Activated T-cell treated with anti-CD3 and anti-CD28 coated beads, Interleukin-2, amount 50 U/mL, for 24 hours (primary cell): ENCODE results near the gene GPRIN3.
"Not testable (repeated sequence)": the region's sequence is repeated elsewhere in the genome, so short reads cannot be mapped to it uniquely, and the experiment has no call there.

ENCODE experiments used
- DNase-seq: peaks from one replicate; pipeline ENCODE4 v3.0.0-alpha.2; 2020
- H3K27ac Mint-ChIP-seq: 2 replicates; pipeline ENCODE4 v1.8.0; 2020; ENCODE audit warnings: mild to moderate bottlenecking, mixed read lengths
- H3K27me3 Mint-ChIP-seq: 2 replicates; pipeline ENCODE4 v1.8.0; 2020; ENCODE audit warnings: mixed read lengths
- H3K36me3 Mint-ChIP-seq: 2 replicates; pipeline ENCODE4 v1.8.0; 2020; ENCODE audit warnings: low read depth, mixed read lengths
- H3K4me1 Mint-ChIP-seq: 2 replicates; pipeline ENCODE4 v1.8.0; 2020; ENCODE audit warnings: low read depth, mixed read lengths
- H3K4me3 Mint-ChIP-seq: 2 replicates; pipeline ENCODE4 v1.8.0; 2020; ENCODE audit warnings: mild to moderate bottlenecking, moderate library complexity, mixed read lengths
- H3K9me3 Mint-ChIP-seq: 2 replicates; pipeline ENCODE4 v1.8.0; 2020; ENCODE audit warnings: mixed read lengths

The GPRIN3 gene

DNA sequence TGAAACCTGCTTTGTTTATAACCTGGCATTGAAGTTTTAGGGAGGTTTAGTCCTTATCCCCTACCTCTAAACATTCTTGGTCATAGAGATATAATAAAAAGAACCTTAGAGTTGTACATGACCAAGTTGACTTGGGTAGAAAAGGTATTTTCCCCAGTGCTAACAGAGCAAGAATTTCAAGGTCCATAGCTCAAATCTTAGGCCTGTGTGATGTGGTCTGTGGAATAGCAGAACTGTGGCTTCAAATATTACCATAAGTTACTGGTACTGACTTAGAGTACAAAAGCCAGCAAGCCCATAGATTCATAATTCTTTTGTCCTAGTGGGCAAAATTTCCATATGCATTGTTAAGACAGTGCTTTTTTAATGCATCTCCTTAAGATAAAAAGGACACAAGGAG is 91.2 kb downstream of the GPRIN3 start:
- no peaks in the 10 kb centered on the region for H3K9me3 Mint-ChIP-seq
- DNase-seq: no peak
- H3K27ac Mint-ChIP-seq: no peak overlapping the region
- no peaks in the 10 kb centered on the region for H3K4me1 Mint-ChIP-seq
- H3K36me3 Mint-ChIP-seq: no peaks in the 10 kb centered on the region
- no peak overlapping the region for H3K4me3 Mint-ChIP-seq
- peaks cover 3% of the 10 kb centered on the region for H3K27me3 Mint-ChIP-seq

DNA sequence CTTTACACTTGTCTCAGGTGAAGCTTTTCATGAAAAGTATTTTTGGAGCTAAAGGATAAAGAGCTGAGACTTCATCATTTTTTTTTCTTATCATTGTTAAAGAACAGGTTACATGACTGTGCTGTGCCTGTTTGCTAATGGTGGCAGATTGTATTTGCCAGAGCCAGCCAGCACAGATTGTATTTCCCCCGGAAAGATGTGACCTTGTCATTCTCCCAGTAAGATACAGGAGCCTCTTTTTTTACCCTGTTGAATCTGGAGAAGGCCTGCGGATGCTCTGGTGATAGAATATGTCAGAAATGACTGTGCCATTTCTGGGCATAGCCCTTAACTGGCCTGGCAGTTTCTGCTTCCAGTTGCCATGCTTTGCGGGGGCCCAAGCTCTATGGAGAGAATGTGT is 91.9 kb downstream of the GPRIN3 start:
- Mint-ChIP-seq H3K4me3 (no peak overlapping the region), H3K9me3 (no peaks in the 10 kb centered on the region), H3K27ac (no peak overlapping the region), H3K36me3 (no peaks in the 10 kb centered on the region), H3K4me1 (no peaks in the 10 kb centered on the region), H3K27me3 (peaks cover 3% of the 10 kb centered on the region)
- no peak for DNase-seq

DNA sequence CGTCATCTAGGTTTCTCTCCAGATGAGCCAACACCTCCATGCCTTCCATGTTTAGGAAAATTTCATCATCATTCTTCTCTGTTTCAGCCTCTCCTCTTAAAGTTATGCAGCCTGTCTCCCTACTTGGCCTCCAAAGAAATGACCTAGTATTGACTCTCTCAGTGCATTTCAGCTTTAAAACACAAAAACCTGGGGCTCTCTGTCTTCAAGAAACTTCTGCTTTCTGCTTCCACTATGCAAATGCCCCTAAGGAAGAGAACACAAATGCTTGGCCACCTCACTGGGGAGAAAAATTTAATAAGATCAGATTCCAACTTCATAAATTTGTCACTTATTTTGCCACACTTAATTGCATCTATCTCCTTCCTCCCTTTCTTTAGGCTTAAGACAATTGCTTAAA is 93.3 kb downstream of the GPRIN3 start:
- H3K9me3 Mint-ChIP-seq: peaks cover 5% of the 10 kb centered on the region
- DNase-seq: no peak
- no peak overlapping the region for H3K4me3 Mint-ChIP-seq
- H3K27me3 Mint-ChIP-seq: peaks cover 3% of the 10 kb centered on the region
- no peaks in the 10 kb centered on the region for H3K4me1 Mint-ChIP-seq
- H3K36me3 Mint-ChIP-seq: no peaks in the 10 kb centered on the region
- H3K27ac Mint-ChIP-seq: no peak overlapping the region

DNA sequence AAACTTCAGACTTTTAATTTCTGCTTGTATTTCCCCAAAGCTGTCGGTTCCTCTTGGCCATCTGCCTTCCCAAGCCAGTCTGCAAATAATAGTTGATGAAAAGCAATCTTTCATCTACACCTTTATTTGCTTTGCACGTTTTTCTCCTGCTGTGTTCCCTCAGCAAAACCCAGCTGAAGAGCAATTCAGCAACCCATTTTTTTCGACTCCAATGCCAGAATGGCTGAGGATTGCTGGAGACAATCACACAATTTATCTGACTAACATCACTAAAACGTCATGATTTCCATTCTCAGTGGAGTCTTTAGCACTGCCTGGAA is 94.3 kb downstream of the GPRIN3 start:
- Mint-ChIP-seq H3K27ac (no peak overlapping the region), H3K4me1 (no peaks in the 10 kb centered on the region)

DNA sequence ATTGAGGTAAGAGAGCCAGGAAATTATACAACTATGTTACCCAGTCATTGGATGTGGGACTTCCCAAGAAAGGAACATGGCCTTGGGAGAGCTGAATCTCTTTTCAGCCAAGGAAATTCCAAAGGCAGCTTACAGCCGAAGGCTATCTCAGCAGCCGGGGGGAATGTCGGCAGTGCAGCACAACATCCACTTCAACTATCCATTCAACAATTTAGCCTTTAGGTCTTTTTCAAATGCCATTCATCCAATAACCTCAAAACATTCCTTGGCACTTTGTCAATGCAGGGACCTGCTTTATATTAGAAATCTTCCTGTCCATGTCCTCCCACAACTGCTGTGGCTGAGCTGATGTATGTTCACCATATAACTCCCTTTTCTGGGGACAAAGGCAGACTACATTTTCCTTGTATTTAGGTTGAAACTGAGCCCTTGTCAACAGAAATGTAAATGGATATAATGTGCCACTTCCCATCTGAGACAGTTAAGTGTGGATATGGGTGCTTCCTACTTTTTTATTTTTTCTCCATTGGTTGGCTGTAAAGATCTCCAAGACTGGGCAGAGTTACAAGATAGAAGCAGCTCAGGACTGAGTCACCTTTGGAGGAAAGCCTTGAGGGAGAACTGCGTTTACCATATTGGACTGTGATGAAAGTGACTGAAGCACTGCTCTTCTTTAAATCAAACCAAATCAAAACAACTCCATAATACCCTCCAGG is 94.8 kb downstream of the GPRIN3 start:
- Mint-ChIP-seq H3K9me3 (peaks cover 5% of the 10 kb centered on the region), H3K27me3 (peaks cover 3% of the 10 kb centered on the region), H3K4me3 (no peak overlapping the region), H3K27ac (no peak overlapping the region), H3K4me1 (no peaks in the 10 kb centered on the region), H3K36me3 (no peaks in the 10 kb centered on the region)
- DNase-seq: no peak

More for the DNA sequence above, 94.3 kb downstream of the GPRIN3 start:
- H3K27me3 Mint-ChIP-seq: peaks cover 3% of the 10 kb centered on the region
- H3K36me3 Mint-ChIP-seq: no peaks in the 10 kb centered on the region
- DNase-seq: no peak
- peaks cover 5% of the 10 kb centered on the region for H3K9me3 Mint-ChIP-seq
- no peak overlapping the region for H3K4me3 Mint-ChIP-seq

DNA sequence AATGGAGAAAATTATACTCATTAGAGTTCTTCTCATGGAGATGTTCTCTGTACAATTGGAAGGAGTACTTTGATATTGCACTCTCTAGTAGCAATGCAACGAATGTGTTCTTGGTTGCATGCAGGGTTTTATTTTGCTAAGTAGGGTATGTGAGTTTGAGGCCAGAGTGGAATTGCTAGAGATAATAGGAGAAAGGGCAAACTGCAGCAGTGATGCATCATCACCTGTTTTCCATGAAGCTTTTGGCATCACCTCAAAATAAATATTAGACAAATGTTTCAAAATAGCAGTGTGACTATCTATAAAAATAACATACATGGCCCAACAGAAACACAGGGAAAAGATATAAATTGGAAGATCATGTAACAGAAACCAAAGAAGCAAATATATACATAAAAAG is 103.0 kb downstream of the GPRIN3 start:
- no peak overlapping the region for H3K4me3 Mint-ChIP-seq
- DNase-seq: no peak
- no peaks in the 10 kb centered on the region for H3K9me3 Mint-ChIP-seq
- no peaks in the 10 kb centered on the region for H3K36me3 Mint-ChIP-seq
- no peaks in the 10 kb centered on the region for H3K27me3 Mint-ChIP-seq
- no peaks in the 10 kb centered on the region for H3K4me1 Mint-ChIP-seq
- H3K27ac Mint-ChIP-seq: no peak overlapping the region

DNA sequence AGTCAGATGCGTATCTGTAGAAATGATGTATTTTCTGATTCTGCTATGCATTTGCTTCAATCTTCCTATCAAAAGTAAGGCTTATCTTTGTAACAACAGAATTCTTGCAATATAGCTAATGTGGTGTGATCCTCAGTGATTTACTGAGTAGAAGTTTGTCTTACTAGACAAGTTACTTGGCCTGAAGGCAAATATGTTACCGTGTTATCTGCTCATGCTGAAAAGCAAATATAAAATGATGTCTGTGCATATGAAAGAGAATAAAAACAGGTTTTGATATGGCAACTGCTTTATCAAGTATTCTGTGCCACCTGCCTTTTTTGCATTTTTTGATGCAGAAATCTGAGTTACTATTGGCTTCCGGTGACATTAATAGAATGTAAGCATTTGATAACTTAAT is 103.7 kb downstream of the GPRIN3 start:
- Mint-ChIP-seq H3K27me3 (no peaks in the 10 kb centered on the region), H3K4me1 (no peaks in the 10 kb centered on the region), H3K36me3 (no peaks in the 10 kb centered on the region), H3K27ac (no peak overlapping the region), H3K9me3 (no peaks in the 10 kb centered on the region), H3K4me3 (no peak overlapping the region)
- DNase-seq: no peak

DNA sequence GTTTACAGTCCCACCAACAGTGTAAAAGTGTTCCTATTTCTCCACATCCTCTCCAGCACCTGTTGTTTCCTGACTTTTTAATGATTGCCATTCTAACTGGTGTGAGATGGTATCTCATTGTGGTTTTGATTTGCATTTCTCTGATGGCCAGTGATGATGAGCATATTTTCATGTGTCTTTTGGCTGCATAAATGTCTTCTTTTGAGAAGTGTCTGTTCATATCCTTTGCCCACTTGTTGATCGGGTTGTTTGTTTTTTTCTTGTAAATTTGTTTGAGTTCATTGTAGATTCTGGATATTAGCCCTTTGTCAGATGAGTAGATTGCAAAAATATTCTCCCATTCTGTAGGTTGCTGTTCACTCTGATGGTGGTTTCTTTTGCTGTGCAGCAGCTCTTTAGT is 108.2 kb downstream of the GPRIN3 start:
- not testable (repeated sequence) for H3K27ac Mint-ChIP-seq, H3K4me1 Mint-ChIP-seq, H3K27me3 Mint-ChIP-seq, DNase-seq, H3K9me3 Mint-ChIP-seq, H3K36me3 Mint-ChIP-seq, H3K4me3 Mint-ChIP-seq

DNA sequence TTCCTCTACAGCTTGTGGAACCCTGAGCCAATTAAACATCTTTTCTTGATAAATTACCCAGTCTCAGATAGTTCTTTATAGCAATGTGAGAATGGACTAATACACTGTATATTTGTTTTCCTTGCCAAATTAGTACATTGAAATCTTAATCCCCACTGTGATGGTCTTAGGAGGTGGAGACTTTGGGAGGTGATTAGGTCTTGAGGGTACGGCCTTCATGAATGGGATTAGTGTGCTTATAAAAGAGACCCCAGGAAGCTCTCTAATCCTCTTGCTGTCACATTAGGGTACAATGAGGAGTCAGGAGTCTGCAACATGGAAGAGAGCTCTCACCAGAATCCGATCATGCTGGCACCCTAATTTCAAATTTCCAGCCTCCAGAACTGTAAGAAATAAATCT is 109.7 kb downstream of the GPRIN3 start:
- no peaks in the 10 kb centered on the region for H3K9me3 Mint-ChIP-seq
- no peak for DNase-seq
- no peaks in the 10 kb centered on the region for H3K36me3 Mint-ChIP-seq
- no peak overlapping the region for H3K27ac Mint-ChIP-seq
- H3K27me3 Mint-ChIP-seq: no peaks in the 10 kb centered on the region
- H3K4me3 Mint-ChIP-seq: no peak overlapping the region
- no peaks in the 10 kb centered on the region for H3K4me1 Mint-ChIP-seq

DNA sequence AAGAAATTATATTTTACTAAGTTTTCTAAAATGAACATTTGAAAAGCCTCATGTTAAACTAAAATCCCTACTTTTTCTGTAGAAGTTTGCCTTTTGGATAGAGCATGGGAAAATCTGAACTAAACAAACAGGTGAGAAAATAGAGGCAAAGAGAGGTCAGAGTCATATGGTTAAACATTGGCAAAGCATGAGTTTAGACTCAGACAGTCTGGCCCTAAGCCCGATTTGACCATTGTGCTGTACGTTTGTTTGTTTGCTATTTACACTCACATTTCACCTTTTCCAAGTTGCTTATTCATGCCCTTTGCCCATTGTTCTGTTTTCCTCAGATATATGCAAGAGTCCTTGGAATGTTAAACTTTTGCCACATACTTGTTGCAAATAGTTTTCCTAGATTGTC is 110.9 kb downstream of the GPRIN3 start:
- no peaks in the 10 kb centered on the region for H3K27me3 Mint-ChIP-seq
- no peak for DNase-seq

DNA sequence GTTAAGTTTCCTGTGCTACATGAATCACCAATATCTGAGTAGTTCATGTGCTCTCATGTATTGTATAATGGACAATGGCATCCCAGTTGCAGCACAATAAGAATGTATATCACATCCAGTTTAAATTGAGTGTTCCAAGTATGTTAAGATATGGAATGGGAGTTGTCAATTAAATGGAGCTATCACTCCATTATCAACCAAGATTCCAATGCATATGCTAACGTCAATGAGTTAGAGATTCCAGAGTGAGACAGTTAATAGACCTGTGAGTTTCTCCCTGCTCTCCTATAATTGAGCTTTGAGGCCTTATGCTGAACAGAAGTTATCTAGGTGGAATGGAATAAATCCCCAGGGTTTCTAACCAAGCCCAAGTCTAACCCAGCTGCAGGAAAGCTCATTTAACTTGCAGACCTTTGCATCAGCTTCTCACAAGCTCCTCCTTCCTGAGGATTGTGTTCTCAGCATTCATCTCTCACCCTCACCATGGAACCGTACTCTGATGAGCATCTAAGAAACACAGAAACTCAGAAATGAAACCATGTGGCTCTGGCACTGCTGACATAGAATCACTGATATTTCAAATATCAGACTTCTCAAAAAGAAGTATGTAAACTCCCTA is 111.4 kb downstream of the GPRIN3 start:
- Mint-ChIP-seq H3K4me1 (no peaks in the 10 kb centered on the region), H3K4me3 (no peak overlapping the region), H3K27me3 (no peaks in the 10 kb centered on the region), H3K9me3 (no peaks in the 10 kb centered on the region), H3K27ac (no peak overlapping the region), H3K36me3 (no peaks in the 10 kb centered on the region)
- DNase-seq: no peak

More for the DNA sequence above, 110.9 kb downstream of the GPRIN3 start:
- H3K4me3 Mint-ChIP-seq: no peak overlapping the region
- no peak overlapping the region for H3K27ac Mint-ChIP-seq
- no peaks in the 10 kb centered on the region for H3K9me3 Mint-ChIP-seq
- H3K4me1 Mint-ChIP-seq: no peaks in the 10 kb centered on the region
- no peaks in the 10 kb centered on the region for H3K36me3 Mint-ChIP-seq

DNA sequence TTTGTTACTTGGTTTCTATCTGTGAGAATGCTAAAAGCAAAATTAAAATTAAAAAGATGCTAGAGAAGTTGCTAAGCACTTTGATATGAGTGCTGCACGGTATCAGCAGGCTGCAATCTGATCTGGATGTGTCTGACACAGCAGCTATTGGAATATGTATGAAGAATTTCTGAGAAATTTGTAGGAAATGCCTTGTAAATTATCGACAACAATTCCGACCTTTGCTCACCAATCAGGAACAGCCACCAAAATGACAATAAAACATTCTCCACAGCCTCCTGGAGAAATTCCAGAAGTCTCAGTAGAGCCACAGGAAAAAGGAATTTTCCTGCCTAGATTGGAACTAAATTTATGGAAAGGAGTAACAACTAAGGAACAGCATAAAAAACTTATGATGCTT is 113.8 kb downstream of the GPRIN3 start:
- H3K27me3 Mint-ChIP-seq: peaks cover 11% of the 10 kb centered on the region
- H3K36me3 Mint-ChIP-seq: no peaks in the 10 kb centered on the region
- H3K4me3 Mint-ChIP-seq: no peak overlapping the region
- H3K9me3 Mint-ChIP-seq: no peaks in the 10 kb centered on the region
- no peak overlapping the region for H3K27ac Mint-ChIP-seq
- no peaks in the 10 kb centered on the region for H3K4me1 Mint-ChIP-seq
- no peak for DNase-seq
